Iris pigment epithelial cell (primary cell): ENCODE results near the gene TBATA.
A peak's percentile ranks its signal among the peaks of the same experiment; 100 is the strongest.

ENCODE experiments used
- DNase-seq: peaks from one replicate; pipeline ENCODE4 v3.0.0-alpha.2; 2011; ENCODE audit warnings: low read depth

The TBATA gene, protein sequence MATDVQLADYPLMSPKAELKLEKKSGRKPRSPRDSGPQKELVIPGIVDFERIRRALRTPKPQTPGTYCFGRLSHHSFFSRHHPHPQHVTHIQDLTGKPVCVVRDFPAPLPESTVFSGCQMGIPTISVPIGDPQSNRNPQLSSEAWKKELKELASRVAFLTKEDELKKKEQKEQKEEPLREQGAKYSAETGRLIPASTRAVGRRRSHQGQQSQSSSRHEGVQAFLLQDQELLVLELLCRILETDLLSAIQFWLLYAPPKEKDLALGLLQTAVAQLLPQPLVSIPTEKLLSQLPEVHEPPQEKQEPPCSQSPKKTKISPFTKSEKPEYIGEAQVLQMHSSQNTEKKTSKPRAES

DNA sequence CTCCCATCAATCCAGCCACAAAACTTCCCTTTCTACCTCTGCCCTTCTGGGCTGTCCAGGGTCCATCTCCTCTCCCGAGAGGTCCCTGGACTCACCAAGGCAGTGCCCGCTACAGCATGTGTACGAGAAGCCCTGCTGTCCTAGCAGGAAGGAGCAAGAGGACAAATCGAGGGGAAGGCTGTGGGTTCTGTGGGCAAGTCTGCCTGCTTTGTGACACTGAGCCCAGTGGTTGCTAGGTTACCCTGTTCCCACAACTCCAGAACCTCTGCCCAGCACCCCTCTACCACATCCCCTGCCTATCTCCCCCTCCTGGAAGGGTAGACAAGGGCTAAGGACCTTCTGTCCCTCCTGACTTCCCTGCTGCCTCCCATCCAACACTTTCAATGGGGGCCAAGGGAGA, at the start of gene TBATA:
TBATA (minus strand) TSS at position 188 of the 400 bp plus-strand sequence. CDS start 1,998 bp downstream, outside the sequence.
- DNase-seq, result no peak

DNA sequence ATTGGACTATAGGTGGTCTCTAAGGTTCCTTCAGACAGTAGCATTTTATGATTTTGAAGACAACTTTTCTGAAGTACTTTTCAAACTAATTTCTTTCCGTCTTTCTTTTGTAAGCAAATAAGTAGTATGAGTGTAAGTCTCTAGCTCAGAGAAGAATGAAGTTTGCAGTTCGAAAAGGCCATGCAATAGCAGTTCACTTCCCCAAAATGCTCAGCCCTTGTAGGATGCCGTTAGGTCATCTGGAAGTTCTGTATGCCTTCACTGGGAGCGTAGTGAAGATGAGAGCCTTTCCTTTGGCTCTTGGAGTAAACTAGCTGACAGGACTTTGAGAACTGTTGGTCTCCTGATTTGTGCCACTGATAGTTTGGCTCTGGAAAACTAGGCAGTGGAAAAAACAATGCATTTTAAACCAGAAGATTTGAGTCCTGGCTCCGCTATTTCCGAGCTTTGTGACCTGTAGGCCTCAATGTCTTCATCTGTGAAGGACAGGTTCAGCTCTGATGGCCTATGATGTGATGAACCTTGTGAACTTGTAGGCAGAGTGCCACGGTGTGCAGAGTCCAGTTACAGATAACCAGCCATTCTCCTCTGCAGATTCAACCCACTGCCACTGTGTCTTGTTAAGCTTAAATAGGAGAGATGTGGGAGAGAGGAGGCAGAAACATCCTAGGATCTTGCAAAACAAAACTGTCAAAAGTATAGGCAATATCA, 49.4 kb upstream of the TBATA start:
- DNase-seq, result no peak

DNA sequence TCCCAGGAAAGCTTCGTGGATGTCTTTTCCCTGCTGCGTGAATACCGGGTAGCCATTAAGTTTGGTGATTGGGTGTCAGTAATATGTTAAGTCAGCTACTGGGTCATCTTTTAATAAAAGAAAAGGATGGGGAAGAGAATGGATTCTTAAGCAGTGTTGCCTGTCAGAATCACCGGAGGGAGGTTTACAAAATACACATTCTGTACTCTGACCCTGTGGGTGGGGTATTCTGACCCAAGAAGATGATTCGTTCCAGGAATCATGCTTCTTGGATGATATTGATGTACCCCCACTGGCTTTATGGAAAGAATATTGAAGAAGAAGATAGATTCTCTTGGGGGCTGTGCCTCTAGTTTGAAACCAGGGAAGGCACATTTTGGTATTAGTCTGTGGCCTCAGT, 48.8 kb upstream of the TBATA start:
- no peak for DNase-seq

DNA sequence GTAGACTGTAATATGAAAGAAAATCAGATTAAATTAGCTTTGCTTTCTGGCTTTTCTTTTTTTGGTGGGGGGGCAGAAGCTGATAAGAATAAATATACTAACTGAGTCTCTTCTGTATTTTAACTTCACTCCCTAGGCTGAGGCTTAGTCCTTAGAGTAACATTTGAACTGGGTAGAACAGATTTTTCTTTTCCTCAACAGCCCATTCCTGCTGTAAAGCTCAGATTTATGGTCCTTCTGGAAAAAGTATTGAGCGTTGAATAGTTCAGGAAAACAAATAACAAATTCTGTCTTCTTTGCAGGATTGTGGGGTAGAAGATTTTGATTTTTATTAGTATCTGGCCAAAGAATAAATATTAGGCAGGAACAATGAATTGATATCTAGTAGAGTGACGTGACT, 48.4 kb upstream of the TBATA start:
- no peak for DNase-seq

DNA sequence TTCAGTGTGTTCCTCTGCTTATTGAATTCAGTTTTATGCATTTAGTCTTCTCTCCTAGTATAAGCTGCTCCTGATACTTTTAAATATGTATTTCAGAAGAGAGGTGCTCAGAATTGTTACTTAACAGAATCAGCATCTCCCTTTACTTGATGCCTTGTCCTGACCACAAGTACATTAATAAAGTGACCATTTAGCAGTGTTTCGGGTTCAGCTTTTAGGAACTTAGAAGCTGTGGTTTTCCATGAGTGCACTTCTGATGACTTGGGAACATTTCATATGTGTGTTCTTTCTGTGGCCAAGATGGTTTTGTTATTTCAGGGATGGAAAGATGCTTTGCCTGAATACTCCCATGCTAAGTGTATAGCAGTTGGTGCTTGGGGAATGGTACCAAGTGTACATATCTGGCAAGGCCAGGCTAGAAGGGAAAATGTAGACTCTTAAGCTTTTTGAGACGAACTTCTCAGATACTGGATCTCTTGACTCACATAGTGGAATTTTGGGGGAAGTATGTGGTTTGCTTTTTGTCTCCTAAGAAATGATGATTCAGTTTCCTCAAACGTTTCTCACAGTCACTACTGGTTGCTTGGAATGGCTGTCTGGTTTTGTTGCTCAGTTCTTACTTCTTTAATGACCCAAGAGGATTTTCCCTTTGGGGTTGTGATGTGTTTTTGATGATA, 47.8 kb upstream of the TBATA start:
- DNase-seq, result peak; percentile 96

DNA sequence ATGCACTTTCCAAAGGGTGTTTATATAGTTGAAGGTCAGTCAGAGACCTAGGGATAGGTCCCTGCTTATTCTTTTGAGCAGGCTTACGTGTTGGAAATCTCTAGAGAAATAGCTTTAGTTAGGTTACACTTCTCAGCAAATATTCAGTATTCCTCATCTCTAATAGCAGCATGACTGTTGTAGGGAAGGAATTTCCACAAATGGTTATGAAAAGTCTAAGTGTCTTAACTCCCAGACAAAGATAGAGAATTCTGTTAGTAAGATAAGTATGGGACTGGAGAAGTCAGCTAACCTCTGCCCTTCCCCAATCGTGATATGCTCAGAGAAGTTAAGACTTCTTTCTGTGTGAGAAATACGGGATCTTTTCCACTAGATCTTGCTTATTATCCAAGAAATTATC, 47.0 kb upstream of the TBATA start:
- DNase-seq, result no peak

DNA sequence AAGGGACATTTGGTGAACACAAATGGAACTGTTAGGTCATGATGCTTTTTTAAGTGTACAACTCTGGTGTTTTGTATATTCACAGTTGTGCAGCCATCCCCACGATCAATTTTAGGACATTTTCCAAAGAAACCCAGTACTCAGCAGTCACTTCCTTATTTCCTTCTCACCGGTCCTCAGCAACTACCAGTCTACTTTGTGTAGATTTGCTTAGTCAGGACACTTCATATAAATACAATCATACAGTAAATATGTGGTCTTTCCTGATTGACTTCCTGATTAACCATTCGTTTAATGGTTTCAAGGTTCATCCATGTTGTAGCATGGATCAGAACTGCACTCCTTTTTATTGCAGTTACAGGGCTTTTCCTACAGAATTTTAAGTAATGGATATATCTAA, 45.0 kb upstream of the TBATA start:
- no peak for DNase-seq

DNA sequence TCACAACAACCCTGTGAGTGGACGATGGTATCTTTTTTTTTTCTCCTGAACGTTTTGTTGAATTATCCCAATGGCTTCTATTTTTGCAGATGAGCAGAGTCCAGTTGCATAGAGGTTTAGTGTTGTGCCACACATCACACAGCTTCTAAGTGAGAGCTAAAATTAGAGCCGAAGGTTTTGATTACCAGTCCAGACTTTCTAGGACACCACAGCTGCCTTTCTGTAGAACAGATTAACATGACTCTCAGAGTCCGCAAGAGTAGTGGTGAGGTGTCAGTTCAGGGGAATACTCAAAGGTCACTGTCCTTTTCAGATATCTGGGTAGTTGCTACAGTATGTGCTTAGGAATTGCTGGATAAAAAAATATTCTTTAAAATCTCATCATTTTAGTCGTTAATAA, 44.4 kb upstream of the TBATA start:
- DNase-seq, result no peak

DNA sequence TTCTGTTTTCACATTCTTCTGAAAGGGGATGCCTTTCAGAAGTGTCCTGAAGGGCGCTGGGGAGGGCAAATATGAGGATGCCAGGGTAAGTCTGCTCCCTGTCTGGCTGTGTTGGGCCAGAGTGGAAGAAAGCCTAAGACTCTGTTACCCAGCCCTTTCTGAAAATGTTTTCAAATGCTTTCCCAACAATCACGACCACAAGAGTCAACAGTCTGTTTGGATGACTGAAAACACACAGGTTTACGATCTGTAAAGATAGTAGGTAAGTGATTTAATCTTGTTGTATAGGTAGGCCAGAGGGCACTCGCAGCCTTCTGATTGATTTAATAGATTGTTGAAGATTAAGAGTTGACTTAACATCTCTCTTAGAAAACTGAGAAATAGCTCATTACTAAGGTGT, 43.7 kb upstream of the TBATA start:
- DNase-seq, result no peak

DNA sequence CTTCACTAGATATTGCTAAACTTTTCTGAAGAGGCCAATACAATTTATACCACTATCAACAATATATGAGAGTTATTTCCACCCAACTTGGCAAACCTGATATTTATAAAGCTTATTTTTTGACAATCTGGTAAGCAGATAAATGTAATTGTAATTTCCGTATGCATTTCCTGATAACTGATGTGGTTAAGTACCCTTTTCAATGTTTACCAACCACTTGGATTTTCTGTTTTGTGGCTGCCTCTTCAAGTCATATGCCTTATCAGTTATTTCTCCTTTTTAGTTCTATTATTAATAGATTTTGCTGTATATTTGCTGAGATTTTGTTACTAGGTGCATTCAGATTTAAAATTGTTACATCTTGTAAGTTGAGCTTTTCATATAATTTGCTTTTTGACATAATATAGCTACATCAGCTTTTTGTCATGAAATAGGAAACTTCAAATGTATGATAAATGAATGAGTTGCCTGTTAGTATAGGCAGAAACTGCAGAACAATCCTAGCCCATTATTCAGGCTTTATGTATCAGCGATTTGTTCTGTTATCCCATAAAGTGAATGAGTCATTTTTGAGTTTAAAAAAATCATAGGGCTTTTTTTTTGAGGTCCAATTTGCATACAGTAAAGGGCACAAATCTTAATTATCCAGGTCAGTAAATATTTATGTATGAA, 42.0 kb upstream of the TBATA start:
- no peak for DNase-seq

DNA sequence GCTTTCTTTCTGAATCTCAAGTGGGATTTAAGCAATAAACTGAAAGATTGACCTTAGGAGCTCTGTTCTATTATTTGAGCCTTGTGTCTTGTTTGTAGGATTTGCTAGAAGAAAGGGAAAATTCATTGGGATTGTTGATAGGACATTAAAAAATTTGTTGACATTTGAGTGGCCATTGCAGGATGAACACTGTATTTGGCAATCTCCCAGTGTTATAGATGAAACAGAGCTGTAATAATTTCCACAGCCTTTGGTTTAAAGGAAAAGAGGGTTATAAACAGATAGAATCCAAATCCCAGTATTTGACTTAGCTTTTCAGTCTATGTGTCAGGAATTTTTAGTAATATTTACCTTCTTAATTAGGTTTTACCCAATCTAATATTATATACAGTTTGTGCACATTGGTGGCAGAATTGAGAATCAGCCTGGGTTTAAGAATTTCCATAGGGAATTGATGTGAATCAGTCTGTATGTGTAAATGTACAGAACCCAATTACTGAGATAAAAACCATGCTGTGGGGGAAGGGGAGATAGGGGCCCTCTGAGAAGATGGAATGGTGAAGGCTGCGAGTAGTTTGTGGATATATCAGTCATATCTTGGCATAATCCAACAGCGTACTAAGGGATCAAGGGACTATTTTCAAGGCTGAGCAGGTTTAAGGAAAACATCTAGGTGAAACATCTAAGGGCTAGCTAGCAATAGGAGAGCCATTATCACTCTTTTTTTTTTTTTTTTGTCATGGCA, 37.1 kb upstream of the TBATA start:
- no peak for DNase-seq

DNA sequence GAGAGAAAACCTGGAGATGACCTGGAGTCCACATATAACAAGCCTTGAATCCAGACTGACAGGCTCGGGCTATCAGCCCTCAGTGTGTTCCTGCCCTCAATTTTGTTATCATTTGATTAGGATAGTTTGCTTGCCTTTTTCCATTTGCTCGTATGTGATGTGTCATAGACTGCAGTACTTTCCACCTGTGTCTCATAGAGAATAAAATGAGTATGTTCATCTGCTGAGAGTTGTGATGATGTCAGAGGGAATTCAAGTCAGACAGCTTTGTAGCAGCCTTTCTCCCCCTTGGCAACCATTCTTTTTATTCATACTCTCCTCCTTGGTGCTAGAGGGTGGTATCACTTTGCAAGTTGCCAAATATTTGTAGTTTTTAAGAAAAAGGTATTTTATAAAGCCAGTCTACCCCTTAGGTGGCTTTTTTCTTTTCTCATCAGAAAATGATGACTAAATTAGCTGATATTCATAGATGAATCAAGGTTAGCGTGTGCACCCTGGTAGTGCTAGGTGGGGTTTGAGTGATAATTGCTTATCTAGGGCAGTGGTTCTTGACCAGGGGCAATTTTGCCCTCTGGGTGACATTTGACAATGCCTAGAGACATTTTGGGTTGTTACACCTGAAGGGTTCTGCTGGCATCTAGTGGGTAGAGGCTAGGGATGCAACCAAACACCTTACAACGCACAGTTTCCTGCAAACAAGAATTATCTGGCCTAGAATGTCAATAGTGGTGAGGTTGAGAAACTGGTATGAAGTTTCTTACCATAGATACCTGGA, 36.0 kb upstream of the TBATA start:
- no peak for DNase-seq

DNA sequence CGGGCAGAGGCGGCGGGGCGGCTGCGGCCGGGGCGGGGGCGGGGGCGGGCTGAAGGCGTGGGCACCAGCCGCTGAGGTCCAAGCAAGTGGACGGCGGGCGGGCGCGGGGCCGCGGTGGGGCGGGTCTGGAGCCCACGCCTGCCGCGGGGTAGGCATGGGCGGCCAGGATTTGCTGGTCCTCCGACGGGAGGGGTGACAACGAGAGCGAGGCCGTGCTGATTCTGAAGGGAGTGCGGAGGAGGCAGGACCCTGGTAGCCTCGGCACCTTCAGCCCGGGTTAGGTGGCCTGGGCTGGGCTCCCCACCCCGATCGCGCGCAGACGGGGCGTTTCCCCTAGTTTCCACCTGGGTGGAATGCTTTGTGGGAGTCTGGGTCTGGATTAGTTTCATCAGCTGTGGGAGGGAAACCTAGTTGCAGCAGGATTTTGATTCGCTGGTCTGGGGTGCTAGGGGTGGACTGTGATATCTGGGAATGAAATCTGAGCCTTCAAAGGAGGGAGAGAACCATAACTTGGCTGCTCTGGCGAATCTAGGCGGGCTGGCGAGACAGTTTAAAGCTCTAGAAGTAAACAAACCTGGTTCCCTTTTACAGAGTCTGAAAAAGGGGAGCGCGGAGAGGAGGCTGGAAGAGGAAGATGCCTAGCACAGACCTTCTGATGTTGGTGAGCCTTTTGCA, 31.2 kb upstream of the TBATA start:
- DNase-seq, result peak; percentile 97

DNA sequence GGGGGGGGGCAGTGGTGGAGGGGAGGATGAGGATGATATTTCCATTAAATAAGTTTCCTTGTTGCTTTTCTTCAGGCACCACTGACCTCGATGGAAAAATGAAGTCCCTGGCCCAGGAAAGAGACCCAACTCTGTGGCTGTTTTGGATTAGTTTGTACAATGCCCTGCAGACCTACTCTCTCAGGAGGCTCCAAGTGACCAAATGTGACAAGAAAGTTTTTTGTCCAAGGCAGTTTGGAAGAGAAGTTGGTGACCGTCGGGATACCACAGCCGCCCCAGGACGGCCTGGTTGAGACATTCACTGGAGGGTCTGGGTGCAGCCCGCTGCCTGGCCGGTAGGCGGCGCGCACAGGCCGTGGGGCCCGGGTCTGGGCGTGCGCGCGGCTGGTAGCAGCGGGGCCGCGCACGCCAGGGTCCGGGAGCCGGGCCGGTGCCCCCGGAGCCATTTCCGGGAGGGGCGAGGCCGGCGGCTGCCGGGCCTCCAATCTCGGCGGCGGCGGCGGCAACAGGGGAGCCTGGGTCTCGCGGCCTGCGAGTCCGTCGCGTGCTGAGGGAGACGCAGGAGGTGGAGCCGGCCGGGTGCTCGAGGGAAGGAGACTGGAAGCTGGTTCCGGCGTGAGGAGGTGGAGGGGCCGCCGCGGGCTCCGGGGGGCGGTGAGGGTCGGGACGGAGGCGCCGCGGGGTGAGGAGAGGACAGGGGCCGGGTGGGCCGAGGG, 30.5 kb upstream of the TBATA start, which contains the start of gene SGPL1:
SGPL1 (plus strand) TSS at position 445 of the 716 bp plus-strand sequence. CDS start 906 bp downstream, outside the sequence.
- DNase-seq, result peak; percentile 78

DNA sequence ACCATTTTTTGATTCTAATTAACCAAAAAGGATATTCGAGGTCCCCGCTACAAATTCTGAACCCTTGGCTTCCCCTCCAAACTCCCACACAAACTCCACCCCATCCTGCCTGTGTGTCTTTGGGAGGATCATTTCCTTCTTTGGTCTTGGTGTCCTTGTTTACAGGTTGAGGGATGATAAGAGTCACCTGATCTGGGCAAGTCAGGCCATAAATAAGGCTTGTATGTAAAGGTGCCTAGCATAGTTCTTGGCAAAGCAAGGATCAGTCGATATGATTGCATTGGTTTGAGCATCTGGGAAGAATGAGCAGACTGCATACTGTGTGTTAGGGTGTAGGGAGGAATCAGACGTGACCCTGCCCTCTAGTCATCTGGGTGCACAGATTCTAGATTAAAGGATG, 28.9 kb upstream of the TBATA start:
- no peak for DNase-seq

DNA sequence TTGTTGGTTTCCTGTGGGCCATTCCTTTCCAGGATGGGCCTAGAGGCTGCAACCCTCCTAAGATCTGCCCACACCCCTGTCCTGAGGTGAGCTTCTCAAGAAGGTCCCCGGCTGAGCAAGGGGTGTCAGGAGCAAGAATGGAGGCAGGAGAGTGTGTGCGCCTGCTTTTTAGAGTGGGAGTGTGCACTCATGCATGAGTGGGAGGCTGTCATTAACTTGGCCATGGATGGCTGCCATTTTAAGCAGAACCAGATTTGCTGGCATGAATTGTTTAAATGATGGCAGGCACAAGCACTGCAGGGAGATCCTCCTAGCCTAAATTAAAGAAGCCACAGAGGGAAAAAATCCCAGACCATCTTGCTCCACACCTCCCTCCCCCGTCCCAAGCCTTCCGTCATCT, 27.6 kb upstream of the TBATA start:
- no peak for DNase-seq

DNA sequence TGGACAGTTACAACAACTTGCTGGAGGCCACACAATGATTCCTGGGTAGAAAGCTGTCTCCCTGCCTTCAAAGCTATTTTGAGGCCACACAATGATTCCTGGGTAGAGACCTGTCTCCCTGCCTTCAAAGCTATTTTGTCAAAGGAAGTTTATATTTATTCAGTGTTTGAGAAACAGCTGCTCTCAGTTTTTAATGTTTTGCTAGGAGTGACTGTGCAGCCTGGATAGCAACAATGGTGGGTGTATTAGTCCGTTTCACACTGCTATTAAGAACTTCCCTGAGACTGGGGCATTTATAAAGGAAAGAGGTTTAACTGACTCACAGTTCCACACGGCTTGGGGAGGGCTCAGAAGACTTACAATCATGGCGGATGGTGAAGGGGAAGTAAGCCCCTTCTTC, 26.7 kb upstream of the TBATA start:
- no peak for DNase-seq

DNA sequence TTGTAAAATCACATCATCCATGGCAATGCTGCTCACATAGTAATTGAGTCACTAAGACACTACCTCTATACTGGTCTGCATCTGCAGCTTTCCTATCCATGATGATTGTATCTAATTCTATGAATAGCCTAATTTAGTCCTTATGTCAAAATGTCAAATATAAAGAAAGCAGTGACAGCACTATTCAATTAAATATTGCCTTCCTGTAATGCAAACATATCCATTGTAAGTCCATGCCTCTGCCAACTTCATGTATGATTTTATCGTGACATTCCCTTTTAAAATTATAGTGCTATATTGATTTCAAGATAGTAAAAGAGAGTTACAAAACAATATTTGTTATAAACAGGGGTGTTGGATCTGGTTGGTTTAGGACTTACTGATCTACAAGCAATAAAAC, 25.8 kb upstream of the TBATA start:
- no peak for DNase-seq

DNA sequence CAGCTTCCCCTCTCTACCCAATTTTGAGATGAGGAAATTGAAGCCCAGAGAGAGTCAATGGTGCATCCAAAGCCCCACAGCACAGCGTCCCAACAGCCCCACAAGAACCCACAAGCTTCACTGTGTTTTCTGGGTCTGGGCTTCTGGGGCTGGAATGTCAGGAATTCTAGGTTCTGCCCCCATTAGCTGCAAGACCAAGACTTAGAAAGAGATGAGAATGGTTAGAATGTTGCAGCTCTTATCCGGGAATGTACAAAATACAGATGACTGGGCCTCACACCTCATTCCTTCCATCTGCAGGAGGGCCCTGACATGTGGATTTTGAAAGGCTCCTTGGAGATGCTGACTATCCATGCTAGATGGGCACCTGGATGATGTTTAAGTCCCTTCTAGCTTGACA, 24.5 kb upstream of the TBATA start:
- DNase-seq, result no peak
